Measurements from ENCODE around the gene GGT5. TPM values are rescaled to one million over a fixed set of nuclear protein-coding genes. Genes with fewer than 3 reads are reported as not detected.

The GGT5 gene
- total and polyA plus RNA-seq, 12 donors = 4.3 to 67.4 (median 13.1) TPM

DNA sequence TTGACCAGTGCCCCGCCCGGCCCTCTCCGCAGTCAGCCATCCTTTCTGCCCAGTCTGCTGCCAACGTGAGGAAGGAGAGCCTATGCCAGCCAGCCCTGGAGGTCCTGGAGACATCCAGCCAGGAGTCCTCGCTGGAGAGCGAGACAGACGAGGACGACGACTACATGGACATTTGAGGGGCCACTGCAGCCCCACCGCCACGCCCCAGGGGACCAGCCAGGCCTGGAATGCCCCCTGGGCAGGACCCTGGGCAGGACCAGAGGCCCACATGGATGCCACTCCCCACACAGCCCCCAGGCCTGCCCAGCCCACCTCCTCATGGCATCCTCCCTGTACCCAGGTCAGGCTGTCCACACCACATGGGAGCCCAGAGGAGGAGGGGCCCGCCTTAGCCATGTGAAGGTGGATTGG lies 66.9 kb downstream of the GGT5 start:
- ATAC-seq (no peak), DNase-seq (no peak)
- Histone ChIP-seq H3K9me3 (no peaks in the 10 kb centered on the region), H3K36me3 (peaks cover 0 to 52% (median 12%) of the 10 kb centered on the region in 9 donors), H3K27ac (peak overlapping the region in 7 of 10 donors; percentile 33 to 84 (median 77)), H3K4me1 (peaks cover 17 to 83% (median 41%) of the 10 kb centered on the region in 9 donors), H3K27me3 (no peaks in the 10 kb centered on the region), H3K4me3 (no peak overlapping the region)
- intact Hi-C loops (cut with DNase I) = loop anchor here in 7 of 10 donors (5.0 to 10.0 kb wide), 6 partner anchors 71 to 223 kb away; partner anchors contain the start of genes GSTT4 (in 3 of the 7) and CABIN1 (in 1 of the 7)
- WGBS, 2 donors = 90 to 94% methylated on average over 9 to 12 of the region's 12 CpGs
- TF ChIP-seq, protein P1, sequence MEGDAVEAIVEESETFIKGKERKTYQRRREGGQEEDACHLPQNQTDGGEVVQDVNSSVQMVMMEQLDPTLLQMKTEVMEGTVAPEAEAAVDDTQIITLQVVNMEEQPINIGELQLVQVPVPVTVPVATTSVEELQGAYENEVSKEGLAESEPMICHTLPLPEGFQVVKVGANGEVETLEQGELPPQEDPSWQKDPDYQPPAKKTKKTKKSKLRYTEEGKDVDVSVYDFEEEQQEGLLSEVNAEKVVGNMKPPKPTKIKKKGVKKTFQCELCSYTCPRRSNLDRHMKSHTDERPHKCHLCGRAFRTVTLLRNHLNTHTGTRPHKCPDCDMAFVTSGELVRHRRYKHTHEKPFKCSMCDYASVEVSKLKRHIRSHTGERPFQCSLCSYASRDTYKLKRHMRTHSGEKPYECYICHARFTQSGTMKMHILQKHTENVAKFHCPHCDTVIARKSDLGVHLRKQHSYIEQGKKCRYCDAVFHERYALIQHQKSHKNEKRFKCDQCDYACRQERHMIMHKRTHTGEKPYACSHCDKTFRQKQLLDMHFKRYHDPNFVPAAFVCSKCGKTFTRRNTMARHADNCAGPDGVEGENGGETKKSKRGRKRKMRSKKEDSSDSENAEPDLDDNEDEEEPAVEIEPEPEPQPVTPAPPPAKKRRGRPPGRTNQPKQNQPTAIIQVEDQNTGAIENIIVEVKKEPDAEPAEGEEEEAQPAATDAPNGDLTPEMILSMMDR (IDR thresholded peaks at IDR 0.05) = no peak

DNA sequence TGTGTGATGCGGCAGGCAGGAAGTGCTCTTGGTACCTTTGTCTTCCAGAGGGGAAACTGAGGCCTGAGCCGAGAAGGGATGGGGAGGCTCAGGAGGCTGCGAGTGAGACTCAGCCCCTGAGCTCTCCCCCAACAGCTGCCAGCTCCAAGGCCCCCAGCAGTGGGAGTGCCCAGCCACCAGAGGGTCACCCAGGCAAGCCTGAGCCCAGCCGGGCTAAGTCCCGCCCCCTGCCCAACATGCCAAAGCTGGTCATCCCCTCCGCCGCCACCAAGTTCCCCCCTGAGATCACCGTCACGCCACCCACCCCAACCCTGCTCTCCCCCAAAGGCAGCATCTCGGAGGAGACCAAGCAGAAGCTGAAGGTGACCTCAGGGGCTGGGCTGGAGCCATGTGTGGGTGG lies 67.4 kb downstream of the GGT5 start:
- DNase-seq = no peak

DNA sequence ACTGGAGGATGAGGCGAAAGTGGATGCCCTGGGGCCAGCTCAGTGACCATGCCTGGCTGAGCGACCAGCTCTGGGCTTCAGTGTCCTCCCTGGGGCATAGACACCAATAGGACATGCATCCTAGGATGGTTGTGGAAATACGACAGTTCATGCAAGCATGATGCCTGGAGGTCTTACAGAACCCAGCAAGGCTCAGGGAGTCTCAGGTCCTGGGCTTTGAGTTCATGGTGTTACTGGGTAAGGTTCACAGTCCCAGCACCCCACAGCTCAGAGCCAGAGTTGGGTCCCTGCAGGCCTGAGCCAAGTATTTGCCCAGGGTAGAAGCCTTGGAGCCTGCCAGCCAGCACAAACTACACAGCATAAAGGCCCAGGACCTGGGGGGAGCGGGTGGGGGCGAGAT lies 67.8 kb downstream of the GGT5 start:
- 60 to 71% methylated on average over 5 of the region's 5 CpGs for WGBS, 2 donors
- peaks cover 0 to 62% (median 22%) of the 10 kb centered on the region in 9 donors for H3K36me3 ChIP-seq
- H3K27me3 ChIP-seq = no peaks in the 10 kb centered on the region
- DNase-seq = no peak
- peak overlapping the region; percentile 46 to 84 (median 72) for H3K27ac ChIP-seq
- intact Hi-C loops (cut with DNase I) = loop anchor here in 7 of 10 donors (2.0 to 10.0 kb wide), 7 partner anchors 70 to 222 kb away; partner anchors contain the start of genes GSTT4 (in 3 of the 7) and CABIN1 (in 1 of the 7)
- ATAC-seq = no peak
- H3K4me1 ChIP-seq = peaks cover 15 to 75% (median 37%) of the 10 kb centered on the region in 9 donors
- H3K9me3 ChIP-seq = no peaks in the 10 kb centered on the region
- TF ChIP-seq, protein P1 (IDR thresholded peaks at IDR 0.05) = no peak
- no peak overlapping the region for H3K4me3 ChIP-seq

More for the DNA sequence above, 67.4 kb downstream of the GGT5 start:
- H3K4me3 ChIP-seq = no peak overlapping the region
- peaks cover 17 to 79% (median 41%) of the 10 kb centered on the region in 9 donors for H3K4me1 ChIP-seq
- ATAC-seq = no peak
- peak overlapping the region; percentile 46 to 84 (median 72) for H3K27ac ChIP-seq
- H3K27me3 ChIP-seq = no peaks in the 10 kb centered on the region
- peaks cover 0 to 58% (median 18%) of the 10 kb centered on the region in 9 donors for H3K36me3 ChIP-seq
- TF ChIP-seq, protein P1 (IDR thresholded peaks at IDR 0.05) = no peak
- 86 to 88% methylated on average over 10 of the region's 10 CpGs for WGBS, 2 donors
- H3K9me3 ChIP-seq = no peaks in the 10 kb centered on the region
- intact Hi-C loops (cut with DNase I) = loop anchor here in 7 of 10 donors (2.0 to 10.0 kb wide), 7 partner anchors 70 to 223 kb away; partner anchors contain the start of genes GSTT4 (in 3 of the 7) and CABIN1 (in 1 of the 7)

DNA sequence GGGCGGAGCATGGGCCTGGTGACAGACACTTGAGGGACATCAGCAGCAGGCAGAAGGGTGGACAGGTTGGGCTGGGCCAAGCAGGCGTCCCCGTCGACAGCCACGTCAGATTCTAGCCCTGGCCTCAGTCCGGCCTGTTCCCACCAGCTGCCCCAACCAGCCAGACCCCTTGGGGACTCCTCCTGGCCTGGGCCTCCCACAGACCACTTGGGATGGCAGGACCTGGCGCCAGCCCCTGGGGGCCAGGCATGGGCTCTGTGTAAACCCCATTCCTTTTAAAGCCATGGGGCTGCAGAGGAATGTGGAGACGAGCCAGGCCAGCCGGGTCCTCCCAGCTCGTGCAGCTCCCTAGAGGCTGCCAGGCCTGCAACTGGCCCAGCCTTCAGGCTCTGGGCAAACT lies 68.3 kb downstream of the GGT5 start:
- intact Hi-C loops (cut with DNase I) = loop anchor here in 7 of 10 donors (2.0 to 10.0 kb wide), 7 partner anchors 69 to 222 kb away; partner anchors contain the start of genes GSTT4 (in 3 of the 7) and CABIN1 (in 1 of the 7)
- 33 to 61% methylated on average over 10 of the region's 10 CpGs for WGBS, 2 donors
- H3K4me3 ChIP-seq = no peak overlapping the region
- peak; percentile 65 to 89 (median 84) for ATAC-seq
- peak overlapping the region; percentile 46 to 84 (median 72) for H3K27ac ChIP-seq
- H3K27me3 ChIP-seq = no peaks in the 10 kb centered on the region
- peaks cover 0 to 66% (median 26%) of the 10 kb centered on the region in 9 donors for H3K36me3 ChIP-seq
- no peaks in the 10 kb centered on the region for H3K9me3 ChIP-seq
- H3K4me1 ChIP-seq = peaks cover 13 to 70% (median 33%) of the 10 kb centered on the region in 9 donors
- peak; percentile 70 to 75 for DNase-seq
- TF ChIP-seq, protein P1 (IDR thresholded peaks at IDR 0.05) = no peak
